Activated CD4-positive, alpha-beta T cell treated with anti-CD3 and anti-CD28 coated beads, Interleukin-2, amount 50 U/mL, for 24 hours (primary cell): Measurements from ENCODE around the gene SLC38A10.

ENCODE experiments used
- DNase-seq, 2 donors: peaks; one replicate each; pipeline ENCODE4 v3.0.0-alpha.2; 2020; ENCODE audit warnings: low read depth in 1 of 2, low spot score in 1 of 2

Gene SLC38A10

GRCh38 chr17:81210868-81211267 is 84.2 kb downstream of the SLC38A10 start:
- DNase-seq: no peak

- DNase-seq: no peak
Measured at GRCh38 chr17:81210466-81210865, 84.6 kb downstream of the SLC38A10 start.

GRCh38 chr17:81209141-81209540 is 86.0 kb downstream of the SLC38A10 start:
- no peak for DNase-seq

- DNase-seq: no peak
Measured at GRCh38 chr17:81208651-81209050, 86.5 kb downstream of the SLC38A10 start.

- DNase-seq: no peak
Measured at GRCh38 chr17:81207610-81208581, 87.2 kb downstream of the SLC38A10 start.

GRCh38 chr17:81206657-81207056 is 88.5 kb downstream of the SLC38A10 start:
- DNase-seq: no peak

GRCh38 chr17:81206166-81206565 is 88.9 kb downstream of the SLC38A10 start:
- DNase-seq: no peak

- no peak for DNase-seq
Measured at GRCh38 chr17:81204578-81204977, 90.5 kb downstream of the SLC38A10 start.

- DNase-seq: no peak
Measured at GRCh38 chr17:81203136-81203535, 92.0 kb downstream of the SLC38A10 start.

GRCh38 chr17:81202318-81202717 is 92.8 kb downstream of the SLC38A10 start:
- DNase-seq: no peak

GRCh38 chr17:81200695-81201580 is 94.2 kb downstream of the SLC38A10 start:
- DNase-seq: no peak

GRCh38 chr17:81200201-81200600 is 94.9 kb downstream of the SLC38A10 start:
- DNase-seq: no peak

GRCh38 chr17:81199482-81199830 is 95.7 kb downstream of the SLC38A10 start:
- no peak for DNase-seq

GRCh38 chr17:81198826-81199481 is 96.2 kb downstream of the SLC38A10 start:
- DNase-seq: no peak

GRCh38 chr17:81197831-81198490 is 97.1 kb downstream of the SLC38A10 start:
- DNase-seq: no peak

- no peak for DNase-seq
Measured at GRCh38 chr17:81197409-81197795, 97.7 kb downstream of the SLC38A10 start.

- no peak for DNase-seq
Measured at GRCh38 chr17:81196505-81197408, 98.3 kb downstream of the SLC38A10 start.

GRCh38 chr17:81195941-81196495 is 99.1 kb downstream of the SLC38A10 start:
- DNase-seq: no peak
